Upper lobe of left lung (tissue), 4 donors: ENCODE results near the gene PGLYRP1.

ENCODE experiments used
- CTCF ChIP-seq, 6 experiments: fragments of 450-650 bp in 4 of 6; fragments of 200-600 bp in 2 of 6; sonication (generic) in 2 of 6; IDR thresholded peaks; one replicate each; pipeline ENCODE4 v1.5.1; 2016 to 2019; ENCODE audit warnings: antibody characterized with exemption in 6 of 6
- EP300 ChIP-seq, 4 donors: sonication (generic); formaldehyde crosslinking; IDR thresholded peaks; one replicate each; pipeline ENCODE4 v1.5.1; 2017; ENCODE audit warnings: antibody characterized with exemption in 4 of 4, control low read depth in 2 of 4
- POLR2A ChIP-seq, 4 donors: fragments of 450-650 bp; IDR thresholded peaks; one replicate each; pipeline ENCODE4 v1.5.1; 2016 to 2017; ENCODE audit warnings: antibody characterized with exemption in 4 of 4, mild to moderate bottlenecking in 2 of 4
- POLR2AphosphoS5 ChIP-seq, 2 donors: sonication (generic); formaldehyde crosslinking; IDR thresholded peaks; one replicate each; pipeline ENCODE4 v1.5.1; 2017; ENCODE audit warnings: antibody characterized with exemption in 2 of 2

- no peak for TF ChIP-seq CTCF (IDR thresholded peaks at IDR 0.05)
- TF ChIP-seq POLR2A (IDR thresholded peaks at IDR 0.05), result no peak
- TF ChIP-seq EP300 (IDR thresholded peaks at IDR 0.05), result no peak
- no peak for TF ChIP-seq POLR2AphosphoS5 (IDR thresholded peaks at IDR 0.05)
Observed at GRCh38 chr19:46040952-46041500, 18.2 kb upstream of the PGLYRP1 start, which contains the start of gene IGFL4.
